G401 (cell line): ENCODE measurements around the gene SPPL3. TPM values are rescaled to one million over a fixed set of nuclear protein-coding genes. Genes with fewer than 3 reads are reported as not detected.
"Not testable (repeated sequence)": the region's sequence is repeated elsewhere in the genome, so short reads cannot be mapped to it uniquely, and the experiment has no call there.

Source experiments
- DNase-seq: peaks from one replicate; pipeline ENCODE4 v3.0.0-alpha.2; 2015; ENCODE audit warnings: low spot score
- in situ Hi-C: cut with HindIII; loops from 2 replicates; pipeline ENCODE4 v1.10.0; 2016; ENCODE audit warnings: low sequenced_read_pairs, mixed read lengths
- total RNA-seq: library from RNA; depleted of rRNA; stranded (reverse); fragments of >200 nt; shearing (Covaris generic); gene quantifications from 2 replicates; pipeline ENCODE4 v1.2.3, GENCODE V29; 2014

The SPPL3 gene
- total RNA-seq, 1 experiment from 2014 or later, result 12.2 TPM

DNA sequence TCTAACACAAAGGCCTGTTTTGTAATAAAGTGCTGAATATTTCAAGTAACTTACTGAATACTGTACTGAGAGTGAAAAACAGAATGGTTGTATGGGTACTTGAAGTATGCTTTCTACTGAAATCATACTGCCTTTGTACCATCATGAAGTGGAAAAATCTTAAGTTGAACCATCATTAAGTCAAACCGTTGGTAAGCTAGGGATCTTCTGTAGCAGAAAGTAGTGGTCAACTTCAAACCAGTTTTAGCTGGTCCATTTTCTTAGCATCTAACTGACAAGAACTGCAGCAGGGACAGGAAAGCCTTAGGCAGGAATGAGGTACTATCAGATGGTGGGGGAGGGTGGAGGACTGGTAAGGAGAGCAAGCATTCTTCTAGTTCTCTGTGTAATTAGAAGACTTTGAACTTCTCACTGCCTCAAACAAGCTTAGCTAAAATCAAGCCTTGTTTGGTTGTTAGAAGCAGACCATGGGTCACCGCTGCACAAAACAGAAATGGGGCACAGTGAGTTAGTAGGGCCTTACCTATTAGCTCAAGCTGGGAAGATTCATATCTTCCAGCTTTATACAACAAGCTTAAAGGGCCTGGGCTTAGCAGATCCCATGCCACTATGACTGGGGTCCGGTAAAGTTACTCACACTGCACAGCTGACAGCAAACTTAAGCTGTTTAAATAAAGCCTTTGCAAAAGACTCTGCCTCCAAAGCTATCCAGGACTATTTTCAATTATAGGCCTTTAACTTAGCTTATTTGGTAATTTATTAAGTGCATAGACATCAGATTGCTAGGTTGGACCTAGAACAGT, 104.7 kb downstream of the SPPL3 start:
- no peak for DNase-seq
- in situ Hi-C loops, result no loop called here

DNA sequence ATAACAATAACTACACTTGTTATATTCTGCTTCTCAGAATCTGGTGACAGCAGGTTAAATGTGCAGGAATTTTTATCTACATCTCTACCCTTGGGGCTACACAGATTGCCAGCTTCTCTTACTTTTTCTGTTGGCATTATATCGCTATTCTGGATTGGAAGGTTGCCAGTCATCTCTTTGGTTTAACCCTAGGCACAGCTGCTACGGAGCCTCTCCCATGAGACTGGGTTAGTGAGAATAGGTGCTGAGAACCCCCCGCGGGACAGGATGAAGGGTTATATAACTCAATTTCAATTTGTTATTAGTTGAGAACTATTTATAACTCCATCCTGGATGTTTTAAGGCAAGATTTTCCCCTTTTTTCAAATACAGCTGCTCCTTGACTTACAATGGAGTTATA, 105.5 kb downstream of the SPPL3 start:
- in situ Hi-C loops, result no loop called here
- no peak for DNase-seq

DNA sequence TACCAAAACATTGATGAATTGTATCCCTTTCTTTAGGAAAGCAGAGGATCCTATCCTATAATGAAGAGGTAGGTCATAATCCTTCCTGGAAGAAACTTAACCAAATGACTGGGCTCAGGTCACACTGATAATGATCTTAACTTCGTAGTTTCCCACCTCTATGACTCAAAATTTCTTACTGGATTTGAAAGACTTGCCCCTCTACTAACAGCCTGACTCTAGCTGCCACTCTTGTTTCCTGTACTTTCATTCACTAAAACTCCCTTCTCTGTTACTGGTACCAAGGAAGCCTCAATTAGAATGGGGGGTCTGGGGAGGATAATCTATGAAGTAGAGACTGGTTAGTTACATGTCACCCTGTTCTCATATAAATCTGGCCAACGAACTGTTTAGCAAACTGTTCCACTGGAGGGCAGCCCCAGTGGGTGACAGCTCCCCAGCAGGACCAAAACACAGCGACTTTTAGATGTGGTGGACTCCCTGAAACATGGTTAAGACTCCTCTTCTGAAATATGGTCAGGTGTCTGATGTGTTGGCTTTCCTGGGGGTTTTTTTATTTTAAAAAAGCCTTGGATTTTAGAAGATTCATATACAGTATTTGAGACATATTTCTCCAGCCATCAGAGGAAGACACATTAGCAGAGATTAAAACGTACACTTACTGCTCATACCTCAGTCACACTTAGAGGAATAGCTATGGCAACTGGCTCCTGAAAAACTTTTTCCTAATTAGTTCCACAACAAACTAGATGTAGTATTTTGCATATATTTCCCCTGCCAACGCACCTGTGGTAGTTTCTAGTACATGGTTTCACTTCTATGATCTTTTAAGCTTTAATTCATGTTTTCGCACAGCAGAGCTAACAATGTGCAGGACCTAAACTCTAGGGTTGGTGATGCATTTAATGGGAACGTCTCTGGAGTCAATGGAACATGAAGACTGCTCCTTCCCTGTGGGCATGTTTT, 106.2 kb downstream of the SPPL3 start:
- no peak for DNase-seq
- in situ Hi-C loops, result no loop called here

DNA sequence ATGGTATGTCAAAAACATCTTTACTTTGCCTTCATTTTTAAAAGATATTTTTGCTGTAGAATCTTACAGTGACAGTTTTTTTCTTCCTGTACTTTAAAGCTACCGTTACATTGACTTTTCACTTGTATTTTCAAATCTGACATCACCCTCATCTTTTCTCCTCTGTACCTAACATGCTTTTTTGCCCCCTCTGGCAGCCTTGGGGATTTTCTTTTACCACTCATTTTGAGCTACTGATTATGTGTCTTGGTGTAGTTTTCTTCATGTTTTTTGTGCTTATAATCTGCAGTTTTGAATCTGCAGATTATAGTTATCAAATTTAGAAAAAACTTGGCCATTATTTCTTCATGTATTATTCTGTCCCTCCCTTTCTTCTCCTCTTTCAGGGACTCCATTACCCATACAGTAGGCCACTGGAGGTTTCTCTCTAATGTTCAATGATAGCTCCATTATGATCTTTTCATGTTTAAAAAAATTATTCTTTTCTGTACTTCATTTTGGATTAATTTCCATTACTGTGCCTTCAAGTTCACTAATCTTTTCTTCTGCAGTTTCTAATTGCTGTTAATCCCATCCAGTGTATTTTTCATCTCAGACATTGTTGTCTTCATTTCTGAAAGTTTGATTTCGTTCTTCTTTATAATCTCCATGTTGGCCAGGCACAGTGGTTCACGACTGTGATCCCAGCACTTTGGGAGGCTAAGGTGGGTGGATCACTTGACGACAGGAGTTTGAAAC, 108.5 kb downstream of the SPPL3 start:
- DNase-seq, result no peak
- in situ Hi-C loops, result no loop called here

DNA sequence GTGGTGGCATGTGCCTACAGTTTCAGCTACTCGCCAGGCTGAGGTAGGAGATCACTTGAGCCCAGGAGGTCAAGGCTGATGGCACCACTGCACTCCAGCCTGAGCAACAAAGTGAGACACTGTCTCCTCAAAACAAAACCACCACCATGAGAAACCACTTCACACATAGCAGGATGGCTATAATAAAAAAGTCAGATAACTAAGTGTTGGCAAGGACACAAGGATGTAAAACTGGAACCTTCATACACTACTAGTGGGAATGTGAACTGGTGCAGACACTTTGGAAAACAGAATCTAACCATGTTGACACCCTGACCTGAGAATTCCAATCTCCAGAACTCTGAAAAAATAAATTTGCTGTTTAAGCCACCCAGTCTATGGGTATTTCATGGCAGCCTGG, 110.8 kb downstream of the SPPL3 start:
- in situ Hi-C loops, result no loop called here
- DNase-seq, result no peak

DNA sequence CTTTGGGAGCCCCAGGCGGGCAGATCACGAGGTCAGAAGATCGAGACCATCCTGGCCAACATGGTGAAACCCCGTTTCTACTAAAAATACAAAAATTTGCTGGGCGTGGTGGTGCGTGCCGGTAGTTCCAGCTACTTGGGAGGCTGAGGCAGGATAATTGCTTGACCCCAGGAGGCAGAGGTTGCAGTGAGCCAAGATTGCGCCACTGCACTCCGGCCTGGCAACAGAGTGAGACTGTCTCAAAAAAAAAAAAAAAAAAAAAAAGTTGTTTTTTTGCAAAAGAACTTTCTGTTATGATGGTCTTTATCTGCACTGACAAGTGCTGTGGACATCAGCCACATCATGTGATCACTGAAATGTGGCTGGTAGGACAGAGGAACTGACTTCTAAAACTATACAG, 111.7 kb downstream of the SPPL3 start:
- DNase-seq, in situ Hi-C loops: not testable (repeated sequence)

DNA sequence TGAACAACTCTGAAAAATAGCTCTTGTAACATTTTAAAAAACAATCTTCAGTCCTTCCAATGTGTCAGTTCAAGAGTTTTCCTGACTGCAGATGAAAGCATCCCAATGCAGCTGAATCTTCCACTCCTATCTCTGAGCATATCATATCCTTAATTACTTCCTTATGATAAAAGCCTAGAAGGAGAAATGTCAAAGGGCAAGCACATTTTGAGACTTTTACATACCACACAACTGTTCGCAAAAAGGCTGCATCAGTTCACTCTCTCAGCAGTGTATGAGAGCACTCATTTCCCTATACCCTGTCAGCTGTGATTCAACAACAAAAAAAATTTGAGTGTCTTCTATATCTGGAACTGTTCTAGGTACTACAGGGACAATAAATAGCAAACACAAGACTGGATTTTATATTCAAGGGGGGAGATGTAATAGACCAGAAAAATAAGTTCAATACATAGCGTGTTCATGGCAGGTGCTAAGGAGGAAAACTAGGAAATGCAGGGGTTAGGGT, 112.4 kb downstream of the SPPL3 start:
- DNase-seq, result no peak
- in situ Hi-C loops, result no loop called here

DNA sequence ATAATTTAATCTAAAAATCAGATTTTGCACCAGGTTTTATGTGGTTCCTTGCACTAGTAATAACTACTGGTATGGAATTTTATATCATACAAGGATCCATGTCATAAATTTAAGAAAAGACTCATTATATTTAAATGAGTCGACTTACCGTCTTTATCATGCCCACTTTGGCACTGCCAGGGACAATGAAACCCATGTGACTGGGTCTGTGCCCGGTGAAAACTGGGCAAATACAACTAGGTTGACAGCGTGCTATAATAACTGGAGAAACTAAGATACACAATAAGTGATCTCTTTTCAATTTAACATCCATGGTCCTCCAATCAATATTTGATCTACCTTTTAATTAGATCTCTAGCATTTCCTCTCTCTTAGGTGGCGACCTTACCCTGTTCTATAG, 114.0 kb downstream of the SPPL3 start:
- in situ Hi-C loops, result no loop called here
- no peak for DNase-seq

DNA sequence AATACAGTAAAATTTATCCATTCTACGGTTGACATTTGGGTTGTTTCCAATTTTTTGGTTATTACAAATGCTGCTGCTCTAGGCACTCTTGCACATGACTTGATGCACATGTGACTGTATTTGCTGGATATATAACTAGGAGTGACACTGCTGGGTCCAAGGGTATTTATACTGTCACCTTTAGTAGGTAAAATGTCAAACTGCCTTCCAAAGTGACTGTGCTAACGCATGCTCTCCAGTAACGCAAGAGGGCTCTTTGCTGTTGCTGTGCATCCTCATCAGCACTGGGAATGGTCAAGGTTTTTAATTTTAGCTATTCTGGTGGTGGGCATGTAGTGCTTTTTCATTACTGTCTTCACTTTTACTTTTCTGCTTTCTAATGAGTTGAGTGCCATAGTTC, 116.3 kb downstream of the SPPL3 start:
- no peak for DNase-seq
- in situ Hi-C loops, result no loop called here

DNA sequence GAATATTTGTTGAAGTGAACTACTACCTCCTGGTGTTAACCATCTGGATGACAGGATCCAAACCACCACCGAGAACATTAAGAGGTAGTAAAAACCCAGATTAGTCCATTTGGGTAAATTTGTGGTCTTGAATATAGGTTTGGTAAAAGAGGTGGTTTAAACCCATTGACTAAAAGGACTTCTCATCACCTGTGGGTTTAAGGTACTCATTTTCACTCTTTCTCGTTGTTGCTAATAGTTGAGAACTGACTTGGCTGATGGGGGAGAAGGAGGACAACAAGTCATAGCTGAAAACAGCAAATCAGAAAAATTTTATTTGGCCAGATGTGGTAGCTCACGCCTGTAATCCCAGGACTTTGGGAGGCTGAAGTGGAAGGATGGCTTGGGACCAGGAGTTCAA, 119.4 kb downstream of the SPPL3 start:
- peak; percentile 49 for DNase-seq
- in situ Hi-C loops, result no loop called here

DNA sequence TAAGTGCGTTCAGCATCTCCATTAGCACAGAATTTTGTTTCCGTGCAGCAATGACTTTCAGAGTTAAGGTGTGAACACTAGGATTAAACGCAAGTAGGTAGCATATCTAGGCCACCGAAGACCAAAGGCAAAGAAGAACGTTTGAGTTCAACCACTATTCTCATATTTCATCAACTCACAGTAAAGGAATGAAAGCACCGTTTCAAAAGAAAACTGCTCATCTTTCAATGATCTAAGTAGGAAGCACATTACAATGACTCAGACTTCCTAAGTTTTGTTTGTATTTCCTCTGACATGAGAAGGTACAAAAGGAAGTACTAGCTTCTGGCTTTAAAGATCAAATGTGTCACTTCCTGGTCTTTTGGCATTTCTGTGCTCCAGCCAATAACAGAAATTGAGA, 121.0 kb downstream of the SPPL3 start:
- in situ Hi-C loops, result no loop called here
- no peak for DNase-seq

DNA sequence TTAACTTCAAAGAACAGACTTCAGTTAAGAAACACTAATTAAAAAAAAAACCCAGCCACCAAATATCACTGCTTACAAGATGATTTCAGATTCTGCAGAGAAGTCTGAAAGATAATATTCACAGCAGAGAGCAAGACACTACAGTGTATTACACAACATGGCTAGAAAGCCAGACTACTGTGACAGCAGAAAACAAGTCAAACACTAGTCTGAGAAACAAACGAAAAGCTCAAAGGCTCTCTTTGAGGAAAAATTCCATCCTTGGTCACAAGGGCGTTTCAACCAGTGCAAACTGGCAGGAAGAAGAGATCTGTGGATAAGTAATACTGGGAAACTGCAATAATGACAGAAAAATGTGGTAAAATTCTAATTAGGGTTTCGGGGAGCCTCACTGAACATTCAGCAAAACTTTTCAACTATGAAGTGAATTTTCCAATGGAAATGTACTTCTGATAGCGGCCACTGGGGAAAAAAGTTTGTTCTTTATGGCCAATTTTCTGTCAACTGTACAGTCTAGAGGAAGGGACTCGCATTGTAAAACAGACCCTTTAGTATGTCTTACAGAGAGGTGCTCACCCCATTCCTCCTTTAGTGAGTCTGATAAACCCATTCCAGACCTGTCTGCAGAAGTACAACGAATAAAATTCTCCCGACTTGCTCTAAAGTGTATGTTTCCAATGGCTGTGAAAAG, 128.2 kb downstream of the SPPL3 start:
- in situ Hi-C loops, result no loop called here
- DNase-seq, result no peak

DNA sequence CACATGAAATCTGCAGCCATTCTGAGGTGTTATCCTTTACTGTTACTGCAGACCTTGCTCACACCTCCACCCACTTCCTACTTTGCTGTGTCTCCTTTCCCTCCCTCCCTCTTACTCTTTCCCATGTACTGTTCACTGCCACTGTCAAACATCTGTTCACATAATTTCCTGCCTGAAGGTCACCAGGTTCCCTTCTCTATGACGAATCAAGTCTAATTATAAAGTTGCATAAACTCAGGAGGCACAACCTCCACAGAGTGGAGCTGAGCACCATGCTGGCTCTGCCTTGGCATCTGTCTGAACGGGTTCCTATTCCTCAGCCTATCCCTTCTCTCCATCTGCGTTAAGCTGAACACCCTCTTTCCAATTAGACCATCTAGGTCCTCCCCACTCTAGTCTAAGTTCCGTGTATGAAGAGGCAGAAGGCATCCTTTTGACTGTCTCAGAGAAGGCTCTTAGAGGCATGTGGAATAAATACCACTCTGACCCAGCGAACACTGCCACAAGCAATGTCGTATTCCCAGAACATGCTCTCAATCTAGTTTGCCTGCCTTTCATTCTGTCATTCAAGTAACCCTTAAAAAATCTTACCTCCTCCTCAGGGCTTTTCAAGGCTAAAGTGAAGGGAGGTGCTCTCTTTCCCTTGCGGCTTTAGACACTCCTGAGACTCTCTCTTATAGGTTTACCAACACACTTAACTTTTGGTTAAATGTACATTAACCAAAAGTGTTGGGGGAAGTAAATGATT, 129.8 kb downstream of the SPPL3 start:
- in situ Hi-C loops, result no loop called here
- DNase-seq, result no peak

DNA sequence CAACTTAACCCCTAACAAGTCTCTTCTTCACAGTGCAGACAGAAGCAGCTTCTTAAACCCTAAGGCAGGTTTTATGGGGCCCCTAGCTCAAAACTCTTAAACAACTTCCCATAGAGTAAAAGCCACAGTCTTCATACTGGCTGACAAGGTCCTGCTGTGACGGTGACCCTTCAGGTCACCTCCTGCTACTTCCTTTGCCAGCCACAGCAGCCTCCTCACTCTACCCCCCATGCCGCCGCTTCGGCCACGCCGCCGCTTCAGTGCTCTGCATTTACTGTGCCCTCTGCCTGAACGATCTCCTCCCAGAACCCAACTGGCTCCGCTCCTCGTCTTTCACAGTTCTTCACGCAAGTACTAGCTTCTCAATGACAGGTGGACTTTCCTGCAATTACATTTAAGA, 133.1 kb downstream of the SPPL3 start:
- DNase-seq, result no peak
- in situ Hi-C loops, result no loop called here

DNA sequence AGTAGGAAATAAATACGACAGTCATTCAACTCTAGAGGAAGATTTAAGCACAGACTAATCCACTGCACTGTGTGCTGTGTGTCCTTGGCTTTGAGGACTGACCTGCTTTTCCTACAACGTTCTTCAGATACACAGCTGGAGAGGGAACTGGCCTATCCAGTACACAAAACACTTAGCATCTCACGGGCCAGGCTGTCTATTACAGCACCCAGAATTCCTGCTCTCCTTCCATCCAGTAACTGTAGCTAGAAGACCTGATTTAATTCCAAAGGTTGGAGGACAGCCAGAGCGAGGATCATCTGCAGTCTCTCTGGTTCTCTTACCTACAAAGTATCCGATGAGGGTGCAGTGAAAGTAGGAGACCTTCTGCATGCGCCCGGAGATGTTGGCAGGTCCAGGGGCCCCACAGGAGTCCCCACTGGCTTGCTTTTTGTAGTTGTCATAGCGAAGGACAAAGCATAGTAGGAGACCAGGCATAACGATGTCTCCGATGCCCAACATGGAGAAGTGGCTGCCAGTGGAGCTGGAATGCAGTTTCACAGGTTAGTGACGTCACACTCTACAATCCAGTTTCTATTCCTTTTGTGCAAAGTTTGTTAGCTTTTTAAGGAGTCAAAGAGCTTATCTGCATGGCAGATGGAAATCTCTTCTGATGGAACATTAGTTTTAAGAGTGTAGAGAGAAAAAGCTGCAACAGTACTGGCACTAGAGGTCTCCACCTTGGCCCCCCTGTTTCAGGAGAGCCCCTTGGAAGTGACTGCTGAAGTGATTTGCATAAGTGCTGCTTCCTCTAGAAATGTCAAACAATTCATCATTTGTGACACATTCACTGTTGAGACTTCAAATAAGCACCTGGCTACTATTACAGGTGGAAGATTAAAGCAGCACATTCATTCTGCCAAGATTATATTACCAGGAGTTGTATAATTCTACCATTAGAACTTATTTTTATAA, 136.8 kb downstream of the SPPL3 start:
- no peak for DNase-seq
- in situ Hi-C loops, result no loop called here

DNA sequence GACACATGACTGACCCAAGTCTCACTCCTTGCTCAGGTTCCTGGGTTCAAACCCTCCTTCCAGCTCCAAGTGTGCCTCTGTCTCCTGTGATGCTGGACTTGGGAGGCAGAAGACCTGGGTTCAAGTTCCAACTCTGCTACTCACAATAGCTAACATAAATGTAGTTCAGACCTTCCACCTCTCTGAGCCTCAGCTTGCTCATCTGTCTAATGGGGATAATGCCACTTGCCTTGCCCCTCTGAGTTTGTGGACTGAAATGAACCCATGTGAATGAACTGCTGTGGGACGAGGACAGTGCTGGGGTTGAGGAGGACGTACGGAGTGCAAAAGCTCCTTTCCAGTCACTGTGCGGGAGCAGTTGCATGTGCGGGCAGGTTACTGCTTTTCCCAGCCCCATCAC, 137.6 kb downstream of the SPPL3 start:
- DNase-seq, result no peak
- in situ Hi-C loops, result no loop called here

DNA sequence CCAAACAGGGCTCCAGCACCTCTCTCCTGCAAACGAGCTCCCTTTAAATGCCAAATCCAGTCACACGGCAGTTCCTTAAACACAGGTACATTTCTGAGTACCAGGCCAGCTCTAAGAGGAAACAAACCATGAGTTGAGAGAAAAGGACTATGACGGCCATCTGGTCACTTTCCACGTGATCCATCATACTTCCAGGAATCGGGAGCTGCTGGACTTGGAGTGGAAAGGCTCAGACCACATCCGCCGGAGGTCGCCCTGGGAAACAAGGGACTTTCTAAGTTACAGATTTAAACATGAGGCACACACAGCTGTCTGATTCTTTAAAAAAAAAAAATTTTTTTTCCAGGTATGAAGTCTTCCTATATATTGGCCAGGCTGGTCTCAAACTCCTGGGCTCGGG, 139.3 kb downstream of the SPPL3 start:
- in situ Hi-C loops, result no loop called here
- peak; percentile 70 for DNase-seq
